GM18508 (cell line): Measurements from ENCODE around the gene TOR1B.

Experiments
- ATAC-seq: cut with Tn5 transposase; IDR thresholded peaks from one replicate; pipeline ENCODE4 v1.9.1; 2021; ENCODE audit warnings: moderate number of reproducible peaks; ENCODE audit not compliant: insufficient read depth, unreplicated experiment

TOR1B gene

GRCh38 chr9:129811967-129812363 lies 9.0 kb downstream of the TOR1B start:
- no peak for ATAC-seq

GRCh38 chr9:129812385-129812784 lies 9.4 kb downstream of the TOR1B start:
- ATAC-seq = no peak

GRCh38 chr9:129813661-129814060 lies 10.7 kb downstream of the TOR1B start:
- ATAC-seq = no peak

- ATAC-seq = no peak
These were observed 11.6 kb downstream of the TOR1B start for GRCh38 chr9:129814432-129815223.

GRCh38 chr9:129815278-129815677 lies 12.3 kb downstream of the TOR1B start:
- ATAC-seq = no peak

GRCh38 chr9:129816501-129817435 lies 13.8 kb downstream of the TOR1B start:
- ATAC-seq = no peak

- no peak for ATAC-seq
These were observed 20.0 kb downstream of the TOR1B start for GRCh38 chr9:129822898-129823541.

- no peak for ATAC-seq
These were observed 20.6 kb downstream of the TOR1B start for GRCh38 chr9:129823542-129823934.

- ATAC-seq = no peak
These were observed 21.1 kb downstream of the TOR1B start, which contains the start of gene TOR1A for GRCh38 chr9:129823935-129824601. TOR1A (minus strand) TSS chr9:129824136; CDS start chr9:129824085, 51 bp downstream.

GRCh38 chr9:129826344-129826743 lies 23.4 kb downstream of the TOR1B start:
- no peak for ATAC-seq

GRCh38 chr9:129826759-129827158 lies 23.8 kb downstream of the TOR1B start:
- ATAC-seq = no peak

GRCh38 chr9:129828051-129828450 lies 25.1 kb downstream of the TOR1B start:
- ATAC-seq = no peak

GRCh38 chr9:129828969-129829368 lies 26.0 kb downstream of the TOR1B start:
- no peak for ATAC-seq

- no peak for ATAC-seq
These were observed 30.0 kb downstream of the TOR1B start for GRCh38 chr9:129832982-129833381.

GRCh38 chr9:129834489-129835127 lies 31.6 kb downstream of the TOR1B start:
- no peak for ATAC-seq

GRCh38 chr9:129835128-129835859 lies 32.3 kb downstream of the TOR1B start, which contains the start of the genes C9orf78 and USP20:
C9orf78 (minus strand) TSS chr9:129835275; CDS start chr9:129835221, 54 bp downstream.
USP20 (plus strand) TSS chr9:129835458; CDS start chr9:129852556, 17,098 bp downstream.
- no peak for ATAC-seq

GRCh38 chr9:129835860-129836223 lies 32.9 kb downstream of the TOR1B start:
- no peak for ATAC-seq

- no peak for ATAC-seq
These were observed 33.5 kb downstream of the TOR1B start for GRCh38 chr9:129836311-129837007.
